ENCODE measurements around the gene MXRA8.

MXRA8 gene

GRCh38 chr1:1364266-1364665, 5.9 kb upstream of the MXRA8 start:
- no peak overlapping the region for H3K27ac ChIP-seq
- no peak; the same call in 1 of the 2 replicates for TF ChIP-seq CTCF (conservative IDR thresholded peaks at IDR 0.05)

- no peak overlapping the region for H3K27ac ChIP-seq
- no peak for TF ChIP-seq CTCF (conservative IDR thresholded peaks at IDR 0.05)
These were observed 3.6 kb upstream of the MXRA8 start for GRCh38 chr1:1361982-1362423.

- TF ChIP-seq CTCF (conservative IDR thresholded peaks at IDR 0.05), result no peak
- no peak overlapping the region for H3K27ac ChIP-seq
These were observed 3.1 kb upstream of the MXRA8 start for GRCh38 chr1:1361233-1361981.

GRCh38 chr1:1360506-1361169, 2.3 kb upstream of the MXRA8 start:
- no peak overlapping the region for H3K27ac ChIP-seq
- TF ChIP-seq CTCF (conservative IDR thresholded peaks at IDR 0.05), result no peak

GRCh38 chr1:1359664-1360468, 1.5 kb upstream of the MXRA8 start:
- no peak for TF ChIP-seq CTCF (conservative IDR thresholded peaks at IDR 0.05)
- no peak overlapping the region for H3K27ac ChIP-seq

- TF ChIP-seq CTCF (conservative IDR thresholded peaks at IDR 0.05), result no peak
- H3K27ac ChIP-seq, result no peak overlapping the region
These were observed 931 bp upstream of the MXRA8 start for GRCh38 chr1:1359308-1359663.

GRCh38 chr1:1357871-1358432, 403 bp downstream of the MXRA8 start:
- H3K27ac ChIP-seq, result no peak overlapping the region
- TF ChIP-seq CTCF (conservative IDR thresholded peaks at IDR 0.05), result no peak

Data from VCaP (cell line).